GM19328 (cell line): Measurements from ENCODE around the gene INPP5A.

ENCODE experiments used
- ATAC-seq: cut with Tn5 transposase; IDR thresholded peaks from one replicate; pipeline ENCODE4 v1.9.1; 2021; ENCODE audit warnings: mild to moderate bottlenecking, moderate library complexity; ENCODE audit not compliant: unreplicated experiment

INPP5A gene

GRCh38 chr10:132517951-132518521 is 19.6 kb upstream of the INPP5A start:
- ATAC-seq, result no peak

- ATAC-seq, result no peak
These were observed 18.8 kb upstream of the INPP5A start for GRCh38 chr10:132518572-132519381.

- no peak for ATAC-seq
These were observed 18.0 kb upstream of the INPP5A start for GRCh38 chr10:132519382-132520176.

- ATAC-seq, result no peak
These were observed 17.3 kb upstream of the INPP5A start for GRCh38 chr10:132520177-132520811.

- ATAC-seq, result no peak
These were observed 16.5 kb upstream of the INPP5A start for GRCh38 chr10:132521041-132521465.

GRCh38 chr10:132521466-132522102 is 16.0 kb upstream of the INPP5A start:
- no peak for ATAC-seq

- no peak for ATAC-seq
These were observed 14.8 kb upstream of the INPP5A start for GRCh38 chr10:132522521-132523411.

GRCh38 chr10:132523561-132524442 is 13.8 kb upstream of the INPP5A start:
- ATAC-seq, result no peak

- ATAC-seq, result no peak
These were observed 12.9 kb upstream of the INPP5A start for GRCh38 chr10:132524443-132525285.

- ATAC-seq, result no peak
These were observed 10.9 kb upstream of the INPP5A start for GRCh38 chr10:132526676-132527075.

- ATAC-seq, result no peak
These were observed 10.1 kb upstream of the INPP5A start for GRCh38 chr10:132527339-132528063.

- no peak for ATAC-seq
These were observed 9.4 kb upstream of the INPP5A start for GRCh38 chr10:132528064-132528691.

GRCh38 chr10:132532179-132532578 is 5.4 kb upstream of the INPP5A start:
- ATAC-seq, result no peak

GRCh38 chr10:132532749-132533560 is 4.6 kb upstream of the INPP5A start:
- no peak for ATAC-seq

GRCh38 chr10:132533571-132534260 is 3.9 kb upstream of the INPP5A start:
- no peak for ATAC-seq
